NCI-H510A (cell line): ENCODE measurements around the gene FLNC.

Experiments used
- DNase-seq: peaks from one replicate; lab custom pipeline; 2025; lab: John Stamatoyannopoulos, UW

The FLNC gene

GRCh38 chr7:128846781-128847444 is 16.7 kb downstream of the FLNC start:
- no peak for DNase-seq

DNA sequence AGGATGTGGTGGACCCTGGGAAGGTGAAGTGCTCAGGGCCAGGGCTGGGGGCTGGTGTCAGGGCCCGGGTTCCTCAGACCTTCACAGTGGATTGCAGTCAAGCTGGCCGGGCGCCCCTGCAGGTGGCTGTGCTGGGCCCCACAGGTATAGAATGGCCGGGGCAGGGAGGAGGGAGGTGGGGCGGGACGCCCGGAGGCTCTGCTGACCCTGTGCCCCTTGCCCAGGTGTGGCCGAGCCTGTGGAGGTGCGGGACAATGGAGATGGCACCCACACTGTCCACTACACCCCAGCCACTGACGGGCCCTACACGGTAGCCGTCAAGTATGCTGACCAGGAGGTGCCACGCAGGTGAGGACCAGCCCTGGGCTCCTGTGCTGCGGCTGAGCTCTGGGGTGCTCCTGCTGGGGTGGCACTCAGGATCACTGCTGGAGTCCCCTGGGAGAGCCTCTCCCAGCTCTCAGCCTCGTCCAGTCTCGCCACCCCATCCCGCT is 17.6 kb downstream of the FLNC start:
- no peak for DNase-seq

DNA sequence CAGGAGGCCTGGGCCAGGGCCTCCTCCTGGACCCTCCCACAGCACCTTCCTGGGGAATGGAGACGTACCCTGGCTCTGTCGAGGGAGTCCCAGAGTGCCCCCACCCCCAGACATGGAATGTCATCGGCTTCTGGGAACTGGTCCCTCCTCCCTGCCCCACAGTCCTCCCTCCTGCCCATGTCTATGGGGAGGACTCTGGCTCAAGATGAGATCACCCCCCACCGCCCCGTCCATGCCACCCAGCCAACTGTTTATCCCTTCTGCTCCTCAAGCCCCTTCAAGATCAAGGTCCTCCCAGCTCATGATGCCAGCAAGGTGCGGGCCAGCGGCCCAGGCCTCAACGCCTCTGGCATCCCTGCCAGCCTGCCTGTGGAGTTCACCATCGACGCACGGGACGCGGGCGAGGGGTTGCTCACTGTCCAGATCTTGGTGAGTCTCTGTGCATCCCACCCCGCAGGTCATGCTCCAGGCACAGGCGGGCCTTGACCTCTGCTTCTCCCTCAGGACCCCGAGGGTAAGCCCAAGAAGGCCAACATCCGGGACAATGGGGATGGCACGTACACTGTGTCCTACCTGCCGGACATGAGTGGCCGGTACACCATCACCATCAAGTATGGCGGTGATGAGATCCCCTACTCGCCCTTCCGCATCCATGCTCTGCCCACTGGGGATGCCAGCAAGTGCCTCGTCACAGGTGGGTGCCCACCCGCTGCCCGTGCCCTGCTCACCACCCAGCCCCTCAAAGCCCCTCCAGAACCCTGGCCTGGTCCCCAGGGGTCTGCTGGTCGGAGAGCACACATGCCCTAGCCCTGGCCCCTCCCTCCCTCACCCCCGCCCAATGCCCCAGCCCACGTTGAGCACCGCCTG is 18.3 kb downstream of the FLNC start:
- DNase-seq: no peak

GRCh38 chr7:128849156-128849515 is 18.9 kb downstream of the FLNC start:
- no peak for DNase-seq

DNA sequence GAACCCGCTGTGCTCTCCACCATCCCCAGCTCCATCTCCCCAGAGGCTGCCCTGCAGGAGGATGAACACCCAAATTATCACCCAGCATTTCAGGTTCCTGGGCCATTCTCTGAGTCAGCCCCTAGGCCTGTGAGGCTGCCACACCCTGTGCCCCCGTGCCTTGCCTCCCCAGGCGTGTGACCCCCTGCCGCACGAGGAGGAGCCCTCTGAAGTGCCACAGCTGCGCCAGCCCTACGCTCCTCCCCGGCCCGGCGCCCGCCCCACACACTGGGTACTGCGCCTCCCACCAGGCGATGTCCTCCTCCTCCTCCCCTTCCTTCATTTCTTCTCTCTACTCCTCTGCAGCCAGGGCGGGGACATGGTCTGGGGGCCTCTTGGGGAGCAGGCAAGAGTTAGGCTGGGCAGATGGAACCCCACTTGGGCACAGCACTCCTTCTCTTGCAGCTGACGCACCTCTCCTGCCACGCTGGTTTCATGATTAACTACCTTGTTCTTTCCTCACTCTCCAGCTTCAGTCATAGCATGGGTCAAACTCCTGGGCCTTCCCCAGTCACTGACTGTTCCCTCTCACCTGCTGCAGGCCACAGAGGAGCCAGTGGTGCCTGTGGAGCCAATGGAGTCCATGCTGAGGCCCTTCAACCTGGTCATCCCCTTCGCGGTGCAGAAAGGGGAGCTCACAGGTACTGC is 19.7 kb downstream of the FLNC start:
- DNase-seq: no peak

DNA sequence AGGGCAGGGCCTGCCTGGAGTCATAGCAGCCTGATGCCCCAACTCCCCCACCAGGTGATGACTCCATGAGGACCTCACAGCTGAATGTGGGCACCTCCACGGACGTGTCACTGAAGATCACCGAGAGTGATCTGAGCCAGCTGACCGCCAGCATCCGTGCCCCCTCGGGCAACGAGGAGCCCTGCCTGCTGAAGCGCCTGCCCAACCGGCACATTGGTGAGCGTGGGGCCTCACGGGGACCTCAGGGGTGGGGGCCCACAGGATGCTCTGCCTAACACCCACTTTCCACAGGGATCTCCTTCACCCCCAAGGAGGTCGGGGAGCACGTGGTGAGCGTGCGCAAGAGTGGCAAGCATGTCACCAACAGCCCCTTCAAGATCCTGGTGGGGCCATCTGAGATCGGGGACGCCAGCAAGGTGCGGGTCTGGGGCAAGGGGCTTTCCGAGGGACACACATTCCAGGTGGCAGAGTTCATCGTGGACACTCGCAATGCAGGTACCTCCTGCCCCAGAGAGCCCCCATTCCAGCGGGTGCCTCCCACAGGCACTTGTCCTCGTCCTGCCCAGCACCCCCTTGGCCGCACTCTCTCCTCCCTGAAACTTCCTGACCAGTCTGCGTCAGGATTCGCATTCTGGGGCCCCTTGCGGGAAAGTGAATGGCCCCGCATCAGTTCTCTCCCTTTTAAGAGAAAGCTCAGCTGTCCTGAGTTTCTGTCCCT is 22.5 kb downstream of the FLNC start:
- DNase-seq: no peak

- no peak for DNase-seq
These were observed 23.6 kb downstream of the FLNC start for GRCh38 chr7:128853799-128854198.

GRCh38 chr7:128854396-128854795 is 24.2 kb downstream of the FLNC start:
- DNase-seq: no peak

- no peak for DNase-seq
These were observed 25.4 kb downstream of the FLNC start for GRCh38 chr7:128855559-128855958.

DNA sequence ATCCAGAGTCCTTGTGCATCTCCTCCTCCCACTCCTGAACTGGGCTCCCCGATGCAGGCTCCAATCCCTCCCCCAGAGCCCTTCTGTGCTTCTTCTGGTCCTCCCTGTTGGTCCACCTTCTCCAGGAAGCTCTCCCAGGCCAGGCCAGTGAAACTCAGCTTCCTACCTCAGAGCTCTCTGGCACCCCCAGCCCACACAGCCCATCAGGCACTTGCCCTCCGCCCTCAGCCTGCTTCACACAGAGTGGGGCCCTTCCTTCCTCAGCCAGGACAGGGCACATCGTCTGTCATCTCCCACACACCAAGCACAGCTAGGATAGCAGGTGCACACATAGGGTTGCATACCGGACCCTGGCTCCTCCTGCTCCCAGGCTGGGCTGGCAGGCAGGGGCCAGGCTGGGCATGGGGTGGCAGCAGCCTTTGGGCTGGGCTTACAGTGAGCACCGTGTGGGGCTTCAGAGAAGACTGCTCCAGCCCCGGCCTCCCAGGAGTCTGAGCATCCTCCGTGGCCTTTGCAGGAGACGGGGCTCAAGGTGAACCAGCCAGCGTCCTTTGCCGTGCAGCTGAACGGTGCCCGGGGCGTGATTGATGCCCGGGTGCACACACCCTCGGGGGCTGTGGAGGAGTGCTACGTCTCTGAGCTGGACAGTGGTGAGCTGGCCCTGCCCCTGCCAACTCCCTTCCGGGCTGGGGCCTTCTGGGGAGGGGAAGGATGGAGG is 26.0 kb downstream of the FLNC start:
- no peak for DNase-seq

DNA sequence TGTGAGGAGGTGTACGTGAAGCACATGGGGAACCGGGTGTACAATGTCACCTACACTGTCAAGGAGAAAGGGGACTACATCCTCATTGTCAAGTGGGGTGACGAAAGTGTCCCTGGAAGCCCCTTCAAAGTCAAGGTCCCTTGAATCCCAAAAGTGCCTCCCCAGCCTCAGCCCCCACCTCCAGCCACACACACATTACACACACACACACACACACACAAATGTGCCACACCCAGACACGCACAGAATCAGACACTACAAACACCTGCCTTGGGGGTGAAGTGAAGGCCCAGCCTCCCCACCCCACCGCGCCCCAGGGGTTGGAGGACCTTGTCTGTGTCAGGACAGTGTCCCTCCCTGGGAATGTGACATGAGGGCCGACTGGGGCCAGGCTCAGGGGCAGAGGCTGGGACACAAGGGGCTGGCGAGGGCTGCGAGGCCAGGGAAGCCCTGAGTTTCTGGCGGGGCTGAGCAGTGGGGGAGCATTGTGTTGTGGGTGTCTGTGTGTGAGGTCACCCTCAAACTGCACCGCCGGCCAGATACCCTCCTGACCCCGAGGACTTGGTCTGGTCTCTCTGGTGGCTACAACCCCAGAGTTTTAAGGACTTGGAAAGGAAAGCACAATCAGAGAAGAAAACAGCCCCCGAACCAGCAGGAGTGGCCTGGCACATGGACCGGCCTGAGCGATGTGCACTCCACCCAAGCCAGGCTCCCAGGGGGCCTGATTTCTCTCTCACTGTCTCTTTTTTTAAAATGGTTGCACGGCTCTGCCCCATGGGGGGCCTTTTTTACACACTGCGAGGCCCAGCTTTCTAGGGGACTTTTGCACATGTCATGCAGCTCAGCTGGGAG is 28.4 kb downstream of the FLNC start:
- DNase-seq: no peak

DNA sequence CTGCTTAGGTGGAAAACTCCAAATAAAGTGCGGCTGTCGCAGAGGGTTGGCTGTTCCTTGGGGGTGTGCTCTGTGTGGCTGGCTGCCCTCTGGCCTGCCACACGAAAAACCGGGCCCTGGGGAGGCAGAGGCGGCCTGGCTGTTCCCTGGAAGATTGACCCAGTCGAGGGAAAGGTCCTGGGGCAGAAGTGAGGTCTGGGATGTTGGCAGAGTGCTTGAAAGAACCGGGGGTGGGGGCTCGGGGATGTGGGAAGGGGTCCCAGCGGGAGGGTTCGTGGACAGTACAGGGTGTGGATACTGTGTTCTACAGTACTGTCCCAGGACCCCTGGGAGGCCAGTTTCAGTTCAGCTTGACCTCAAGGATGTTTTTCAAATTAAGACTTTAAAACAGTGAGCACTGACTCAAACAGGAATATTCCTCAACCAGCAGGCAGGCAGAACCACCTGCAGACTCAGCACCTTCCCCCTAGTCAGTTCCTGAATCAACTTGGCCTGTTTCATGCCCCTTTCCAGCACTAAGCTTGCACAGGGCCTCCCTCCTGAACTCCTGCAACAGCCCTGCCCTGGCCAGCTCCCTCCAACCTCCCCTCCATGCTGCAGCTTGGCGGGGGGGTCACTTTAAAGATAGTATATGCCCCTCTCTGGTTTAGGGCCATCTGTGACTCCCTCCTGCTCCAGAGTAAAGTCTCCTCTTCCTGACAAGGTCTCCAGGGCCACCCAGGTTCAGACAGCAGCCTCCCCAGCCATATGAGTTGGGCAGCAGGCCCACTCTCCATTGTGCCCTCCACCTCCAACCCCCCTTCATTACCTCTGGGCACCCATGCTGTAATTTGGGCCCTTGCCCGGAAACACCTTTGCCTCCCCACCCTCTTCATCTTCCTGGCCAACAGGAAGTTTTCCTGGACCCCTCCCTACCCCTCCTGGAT is 29.3 kb downstream of the FLNC start:
- no peak for DNase-seq

GRCh38 chr7:128860158-128861073 is 30.2 kb downstream of the FLNC start:
- no peak for DNase-seq

DNA sequence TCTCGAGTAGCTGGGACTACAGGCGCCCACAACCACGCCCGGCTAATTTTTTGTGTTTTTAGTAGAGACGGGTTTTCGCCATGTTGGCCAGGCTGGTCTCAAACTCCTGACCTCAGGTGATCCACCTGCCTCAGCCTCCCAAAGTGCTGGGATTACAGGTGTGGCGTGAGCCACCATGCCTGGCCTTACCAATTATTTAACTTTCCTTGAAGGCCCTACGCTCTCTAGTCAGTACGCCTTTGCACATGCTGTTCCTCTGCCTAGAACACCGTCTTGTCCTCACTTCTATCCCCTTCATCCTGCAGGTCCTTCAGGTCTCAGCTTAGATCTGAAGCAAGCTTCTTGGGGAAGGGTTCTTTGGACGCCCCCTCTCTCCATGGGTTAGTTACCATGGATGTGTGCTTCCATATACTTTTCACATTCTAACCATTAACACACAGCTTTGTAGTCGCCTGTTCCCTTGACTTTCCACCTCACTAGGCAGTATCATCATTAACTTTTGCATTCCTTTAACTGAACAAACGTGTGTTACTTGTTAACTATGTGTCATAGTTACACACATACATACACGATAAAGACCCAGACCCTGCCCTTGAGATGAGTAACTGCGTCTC is 31.9 kb downstream of the FLNC start:
- DNase-seq: no peak

- peak; percentile 86 for DNase-seq
These were observed 32.6 kb downstream of the FLNC start, which contains the start of gene ATP6V1F for GRCh38 chr7:128862571-128863432. Gene ATP6V1F, plus strand, starts transcription at chr7:128862856. Its CDS starts 49 bp downstream, at chr7:128862905.

- peak; percentile 31 for DNase-seq
These were observed 33.3 kb downstream of the FLNC start for GRCh38 chr7:128863433-128863989.
